Measurements from ENCODE around the gene CTAGE9. TPM values are rescaled to one million over a fixed set of nuclear protein-coding genes. Genes with fewer than 3 reads are reported as not detected.
"Not testable (repeated sequence)": the region's sequence is repeated elsewhere in the genome, so short reads cannot be mapped to it uniquely, and the experiment has no call there.

Gene CTAGE9
- total RNA-seq, 2 experiments from 2014 or later = not detected

GRCh38 chr6:131715567-131715966 lies 4.8 kb upstream of the CTAGE9 start:
- not testable (repeated sequence) for H3K27me3 Mint-ChIP-seq; DNase-seq; H3K36me3 Mint-ChIP-seq; H3K9me3 Mint-ChIP-seq (ENCODE audit: low read depth); H3K4me1 Mint-ChIP-seq; H3K27ac Mint-ChIP-seq; H3K4me3 Mint-ChIP-seq
- peak; percentile 16 for ATAC-seq
- CTCF ChIA-PET = interaction anchor here (0.7 kb wide), 1 partner anchor 16 kb away, joined by 3 read pairs; no protein-coding TSS in a partner anchor

GRCh38 chr6:131703905-131704304 lies 6.9 kb downstream of the CTAGE9 start:
- H3K27ac Mint-ChIP-seq; DNase-seq; H3K36me3 Mint-ChIP-seq; H3K27me3 Mint-ChIP-seq; ATAC-seq; H3K9me3 Mint-ChIP-seq (ENCODE audit: low read depth); H3K4me1 Mint-ChIP-seq; H3K4me3 Mint-ChIP-seq; CTCF ChIA-PET: not testable (repeated sequence)

GRCh38 chr6:131700851-131701250 lies 10.0 kb downstream of the CTAGE9 start:
- H3K27me3 Mint-ChIP-seq; DNase-seq; CTCF ChIA-PET; H3K27ac Mint-ChIP-seq; H3K9me3 Mint-ChIP-seq (ENCODE audit: low read depth); ATAC-seq; H3K4me1 Mint-ChIP-seq; H3K36me3 Mint-ChIP-seq; H3K4me3 Mint-ChIP-seq: not testable (repeated sequence)

GRCh38 chr6:131696956-131697355 lies 13.9 kb downstream of the CTAGE9 start:
- CTCF ChIA-PET = interaction anchor here (3.7 kb wide), 1 partner anchor 213 kb away, joined by 22 read pairs; no protein-coding TSS in a partner anchor
- Mint-ChIP-seq H3K36me3 (no peaks in the 10 kb centered on the region), H3K4me1 (no peaks in the 10 kb centered on the region), H3K27ac (no peak overlapping the region), H3K27me3 (no peaks in the 10 kb centered on the region), H3K4me3 (no peak overlapping the region), H3K9me3 (ENCODE audit: low read depth) (no peaks in the 10 kb centered on the region)
- DNase-seq = no peak
- ATAC-seq = no peak

- Mint-ChIP-seq H3K27ac (no peak overlapping the region), H3K36me3 (no peaks in the 10 kb centered on the region), H3K4me3 (no peak overlapping the region), H3K4me1 (no peaks in the 10 kb centered on the region), H3K9me3 (ENCODE audit: low read depth) (no peaks in the 10 kb centered on the region), H3K27me3 (peaks cover 12% of the 10 kb centered on the region)
- DNase-seq (peak; percentile 55), ATAC-seq (peak; percentile 71)
- CTCF ChIA-PET = interaction anchor here (0.6 to 3.7 kb wide), 13 partner anchors 23 to 365 kb away, joined by 3 to 22 read pairs (median 3); partner anchors contain the start of gene MED23
Observed at GRCh38 chr6:131694832-131695426, 15.9 kb downstream of the CTAGE9 start.

GRCh38 chr6:131693384-131693783 lies 17.4 kb downstream of the CTAGE9 start:
- Mint-ChIP-seq H3K27ac (no peak overlapping the region), H3K4me3 (no peak overlapping the region), H3K9me3 (ENCODE audit: low read depth) (no peaks in the 10 kb centered on the region), H3K27me3 (peaks cover 27% of the 10 kb centered on the region), H3K4me1 (peaks cover 5% of the 10 kb centered on the region), H3K36me3 (no peaks in the 10 kb centered on the region)
- CTCF ChIA-PET = no interaction called here
- ATAC-seq = no peak
- no peak for DNase-seq

- H3K9me3 Mint-ChIP-seq (ENCODE audit: low read depth) = no peaks in the 10 kb centered on the region
- no peak overlapping the region for H3K4me3 Mint-ChIP-seq
- ATAC-seq (no peak), DNase-seq (no peak)
- H3K36me3 Mint-ChIP-seq = no peaks in the 10 kb centered on the region
- peaks cover 12% of the 10 kb centered on the region for H3K4me1 Mint-ChIP-seq
- no peak overlapping the region for H3K27ac Mint-ChIP-seq
- peaks cover 32% of the 10 kb centered on the region for H3K27me3 Mint-ChIP-seq
- CTCF ChIA-PET = no interaction called here
Observed at GRCh38 chr6:131692589-131692988, 18.2 kb downstream of the CTAGE9 start.

GRCh38 chr6:131692031-131692430 lies 18.8 kb downstream of the CTAGE9 start:
- H3K4me3 Mint-ChIP-seq = no peak overlapping the region
- DNase-seq (no peak), ATAC-seq (no peak)
- no peak overlapping the region for H3K27ac Mint-ChIP-seq
- peaks cover 32% of the 10 kb centered on the region for H3K27me3 Mint-ChIP-seq
- CTCF ChIA-PET = interaction anchor here (1.4 kb wide), 1 partner anchor 223 kb away, joined by 3 read pairs; no protein-coding TSS in a partner anchor
- peaks cover 16% of the 10 kb centered on the region for H3K4me1 Mint-ChIP-seq
- H3K36me3 Mint-ChIP-seq = no peaks in the 10 kb centered on the region
- H3K9me3 Mint-ChIP-seq (ENCODE audit: low read depth) = no peaks in the 10 kb centered on the region

- H3K4me1 Mint-ChIP-seq = peaks cover 37% of the 10 kb centered on the region
- no peak overlapping the region for H3K4me3 Mint-ChIP-seq
- ATAC-seq (no peak), DNase-seq (no peak)
- H3K36me3 Mint-ChIP-seq = no peaks in the 10 kb centered on the region
- peaks cover 38% of the 10 kb centered on the region for H3K27me3 Mint-ChIP-seq
- CTCF ChIA-PET = interaction anchor here (0.8 to 1.1 kb wide), 2 partner anchors 19 to 60 kb away, joined by 3 read pairs; no protein-coding TSS in a partner anchor
- no peaks in the 10 kb centered on the region for H3K9me3 Mint-ChIP-seq (ENCODE audit: low read depth)
- H3K27ac Mint-ChIP-seq = no peak overlapping the region
Observed at GRCh38 chr6:131688286-131688685, 22.5 kb downstream of the CTAGE9 start.

GRCh38 chr6:131687022-131687421 lies 23.8 kb downstream of the CTAGE9 start:
- ATAC-seq (no peak), DNase-seq (no peak)
- CTCF ChIA-PET = no interaction called here
- peaks cover 43% of the 10 kb centered on the region for H3K27me3 Mint-ChIP-seq
- no peak overlapping the region for H3K27ac Mint-ChIP-seq
- no peaks in the 10 kb centered on the region for H3K36me3 Mint-ChIP-seq
- H3K4me3 Mint-ChIP-seq = no peak overlapping the region
- H3K4me1 Mint-ChIP-seq = peaks cover 41% of the 10 kb centered on the region
- no peaks in the 10 kb centered on the region for H3K9me3 Mint-ChIP-seq (ENCODE audit: low read depth)

- H3K4me1 Mint-ChIP-seq = peaks cover 41% of the 10 kb centered on the region
- CTCF ChIA-PET = no interaction called here
Observed at GRCh38 chr6:131685266-131685780, 25.5 kb downstream of the CTAGE9 start.

GRCh38 chr6:131683479-131683878 lies 27.3 kb downstream of the CTAGE9 start:
- H3K4me1 Mint-ChIP-seq = peaks cover 37% of the 10 kb centered on the region
- no peaks in the 10 kb centered on the region for H3K9me3 Mint-ChIP-seq (ENCODE audit: low read depth)
- H3K4me3 Mint-ChIP-seq = no peak overlapping the region
- peak; percentile 48 for DNase-seq
- H3K36me3 Mint-ChIP-seq = no peaks in the 10 kb centered on the region
- peaks cover 29% of the 10 kb centered on the region for H3K27me3 Mint-ChIP-seq
- ATAC-seq = peak; percentile 57
- H3K27ac Mint-ChIP-seq = no peak overlapping the region
- CTCF ChIA-PET = interaction anchor here (0.7 kb wide), 1 partner anchor 240 kb away, joined by 3 read pairs; no protein-coding TSS in a partner anchor

More at GRCh38 chr6:131685266-131685780, 25.5 kb downstream of the CTAGE9 start:
- DNase-seq (peak; percentile 45), ATAC-seq (peak; percentile 67)
- H3K27ac Mint-ChIP-seq = no peak overlapping the region
- H3K36me3 Mint-ChIP-seq = no peaks in the 10 kb centered on the region
- peaks cover 41% of the 10 kb centered on the region for H3K27me3 Mint-ChIP-seq
- H3K9me3 Mint-ChIP-seq (ENCODE audit: low read depth) = no peaks in the 10 kb centered on the region
- no peak overlapping the region for H3K4me3 Mint-ChIP-seq

- Mint-ChIP-seq H3K27me3 (peaks cover 23% of the 10 kb centered on the region), H3K9me3 (ENCODE audit: low read depth) (no peaks in the 10 kb centered on the region), H3K27ac (no peak overlapping the region), H3K36me3 (no peaks in the 10 kb centered on the region), H3K4me3 (no peak overlapping the region), H3K4me1 (peaks cover 28% of the 10 kb centered on the region)
- DNase-seq = no peak
- CTCF ChIA-PET = no interaction called here
- ATAC-seq = no peak
Observed at GRCh38 chr6:131682442-131682841, 28.4 kb downstream of the CTAGE9 start.

GRCh38 chr6:131681585-131681984 lies 29.2 kb downstream of the CTAGE9 start:
- DNase-seq (no peak), ATAC-seq (no peak)
- no peaks in the 10 kb centered on the region for H3K9me3 Mint-ChIP-seq (ENCODE audit: low read depth)
- H3K27ac Mint-ChIP-seq = no peak overlapping the region
- CTCF ChIA-PET = no interaction called here
- no peaks in the 10 kb centered on the region for H3K36me3 Mint-ChIP-seq
- H3K4me3 Mint-ChIP-seq = no peak overlapping the region
- H3K4me1 Mint-ChIP-seq = peaks cover 21% of the 10 kb centered on the region
- peaks cover 18% of the 10 kb centered on the region for H3K27me3 Mint-ChIP-seq
